Omental fat pad (tissue), 4 donors: ENCODE measurements around the gene CCDC178. TPM values are rescaled to one million over a fixed set of nuclear protein-coding genes. Genes with fewer than 3 reads are reported as not detected.

Experiments used
- ATAC-seq: fragments of 150-250 bp; one replicate; pipeline ENCODE4 v1.9.1; 2016; ENCODE audit warnings: mild to moderate bottlenecking, moderate library complexity; ENCODE audit not compliant: low FRiP score
- DNase-seq: peaks from one replicate; pipeline ENCODE4 v3.0.0-alpha.2; 2019; ENCODE audit warnings: low spot score
- CTCF ChIP-seq, 3 donors: fragments of 450-650 bp; IDR thresholded peaks; one replicate each; pipeline ENCODE4 v1.5.1; 2016 to 2017; ENCODE audit warnings: antibody characterized with exemption in 3 of 3, mild to moderate bottlenecking in 3 of 3, moderate library complexity in 2 of 3
- total RNA-seq, 4 donors: library from RNA; depleted of rRNA; stranded (reverse); fragments of >200 nt; gene quantifications; one replicate each; pipeline ENCODE4 v1.1.0, GENCODE V29; 2016

Gene CCDC178
- total RNA-seq, 4 donors from 2014 or later: 2.6 to 10.6 (median 3.5) TPM

GRCh38 chr18:33034945-33035344 is 405.6 kb downstream of the CCDC178 start:
- no peak for TF ChIP-seq CTCF (IDR thresholded peaks at IDR 0.05)
- DNase-seq: no peak
- ATAC-seq: no peak

- TF ChIP-seq CTCF (IDR thresholded peaks at IDR 0.05): no peak
These were observed 406.3 kb downstream of the CCDC178 start for GRCh38 chr18:33034212-33034611.

GRCh38 chr18:33022370-33022769 is 418.2 kb downstream of the CCDC178 start:
- no peak for DNase-seq
- no peak for ATAC-seq
- TF ChIP-seq CTCF (IDR thresholded peaks at IDR 0.05): no peak

More at GRCh38 chr18:33034212-33034611, 406.3 kb downstream of the CCDC178 start:
- ATAC-seq: no peak
- no peak for DNase-seq

GRCh38 chr18:33020877-33021276 is 419.6 kb downstream of the CCDC178 start:
- no peak for TF ChIP-seq CTCF (IDR thresholded peaks at IDR 0.05)
- DNase-seq: no peak

GRCh38 chr18:33014060-33014796 is 426.3 kb downstream of the CCDC178 start:
- no peak for DNase-seq
- ATAC-seq: no peak
- TF ChIP-seq CTCF (IDR thresholded peaks at IDR 0.05): no peak

More at GRCh38 chr18:33020877-33021276, 419.6 kb downstream of the CCDC178 start:
- ATAC-seq: no peak

GRCh38 chr18:33010149-33010548 is 430.4 kb downstream of the CCDC178 start:
- ATAC-seq: no peak
- no peak for TF ChIP-seq CTCF (IDR thresholded peaks at IDR 0.05)

GRCh38 chr18:32998921-32999320 is 441.6 kb downstream of the CCDC178 start:
- DNase-seq (no peak), ATAC-seq (no peak)
- no peak for TF ChIP-seq CTCF (IDR thresholded peaks at IDR 0.05)

More at GRCh38 chr18:33010149-33010548, 430.4 kb downstream of the CCDC178 start:
- no peak for DNase-seq
